PC-3 (cell line): ENCODE measurements around the gene PSPC1.

Experiments used
- EZH2 ChIP-seq: fragments of 300-600 bp; sonication (generic); IDR thresholded peaks from one replicate; pipeline ENCODE4 v1.6.1; 2017; ENCODE audit warnings: antibody characterized with exemption, mild to moderate bottlenecking, low read length; ENCODE audit not compliant: unreplicated experiment
- EZH2phosphoT487 ChIP-seq: fragments of 300-600 bp; sonication (generic); IDR thresholded peaks from 2 replicates; pipeline ENCODE4 v1.6.1; 2018; ENCODE audit warnings: mild to moderate bottlenecking, antibody characterized with exemption, low read length, borderline replicate concordance
- TF ChIP-seq, protein P1 (sequence below): fragments of 300-600 bp; sonication (generic); conservative IDR thresholded peaks from 2 replicates; pipeline ENCODE4 v1.5.1; 2017; ENCODE audit warnings: antibody characterized with exemption, low read depth, mild to moderate bottlenecking, low read length

DNA sequence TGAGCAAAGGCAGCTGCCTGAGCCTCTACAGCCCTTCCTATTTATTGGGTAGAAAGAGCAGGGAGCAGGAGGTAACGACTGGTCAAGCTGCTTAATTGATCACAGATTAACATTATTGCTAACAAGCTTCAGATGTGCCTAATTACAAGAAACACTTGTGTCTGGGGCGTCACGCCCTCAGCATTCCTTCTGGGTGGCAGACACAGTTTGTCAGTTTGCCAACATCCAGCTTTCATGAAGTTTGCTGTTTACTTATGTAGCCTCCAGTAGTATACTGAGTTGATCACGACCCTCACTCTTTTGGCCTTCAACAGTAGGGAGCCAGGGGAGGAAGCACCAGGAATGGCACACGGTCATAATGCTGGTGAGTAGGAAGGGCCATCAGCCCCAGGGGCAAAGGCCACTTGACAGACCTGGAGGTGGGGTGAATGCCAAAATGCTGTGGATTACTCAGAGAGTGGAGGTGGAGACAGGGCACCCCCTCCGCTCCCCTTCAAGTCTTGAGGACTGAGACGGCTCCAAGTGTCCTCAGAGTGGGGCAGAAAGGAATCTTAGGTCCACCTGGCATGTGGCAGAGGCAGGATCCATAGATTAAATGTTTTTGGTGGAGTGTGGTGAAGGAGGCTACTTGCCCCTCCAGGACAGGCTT, 34.9 kb upstream of the PSPC1 start:
- TF ChIP-seq, protein P1, sequence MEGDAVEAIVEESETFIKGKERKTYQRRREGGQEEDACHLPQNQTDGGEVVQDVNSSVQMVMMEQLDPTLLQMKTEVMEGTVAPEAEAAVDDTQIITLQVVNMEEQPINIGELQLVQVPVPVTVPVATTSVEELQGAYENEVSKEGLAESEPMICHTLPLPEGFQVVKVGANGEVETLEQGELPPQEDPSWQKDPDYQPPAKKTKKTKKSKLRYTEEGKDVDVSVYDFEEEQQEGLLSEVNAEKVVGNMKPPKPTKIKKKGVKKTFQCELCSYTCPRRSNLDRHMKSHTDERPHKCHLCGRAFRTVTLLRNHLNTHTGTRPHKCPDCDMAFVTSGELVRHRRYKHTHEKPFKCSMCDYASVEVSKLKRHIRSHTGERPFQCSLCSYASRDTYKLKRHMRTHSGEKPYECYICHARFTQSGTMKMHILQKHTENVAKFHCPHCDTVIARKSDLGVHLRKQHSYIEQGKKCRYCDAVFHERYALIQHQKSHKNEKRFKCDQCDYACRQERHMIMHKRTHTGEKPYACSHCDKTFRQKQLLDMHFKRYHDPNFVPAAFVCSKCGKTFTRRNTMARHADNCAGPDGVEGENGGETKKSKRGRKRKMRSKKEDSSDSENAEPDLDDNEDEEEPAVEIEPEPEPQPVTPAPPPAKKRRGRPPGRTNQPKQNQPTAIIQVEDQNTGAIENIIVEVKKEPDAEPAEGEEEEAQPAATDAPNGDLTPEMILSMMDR: no peak
- TF ChIP-seq EZH2phosphoT487 (no peak), EZH2 (no peak)
